SJCRH30 (cell line): Measurements from ENCODE around the gene CMKLR1. TPM values are rescaled to one million over a fixed set of nuclear protein-coding genes. Genes with fewer than 3 reads are reported as not detected.

Source experiments
- DNase-seq, 2 experiments: peaks; one replicate each; pipeline ENCODE4 v3.0.0-alpha.2; 2015 to 2020
- H3K27ac ChIP-seq: fragments of 250-450 bp; sonication (Bioruptor Pico); 2 replicates; pipeline ENCODE4 v1.5.1; 2020; ENCODE audit warnings: mild to moderate bottlenecking, moderate library complexity
- H3K27me3 ChIP-seq: fragments of 250-450 bp; sonication (Bioruptor Pico); 2 replicates; pipeline ENCODE4 v1.5.1; 2020; ENCODE audit warnings: mild to moderate bottlenecking, moderate library complexity
- H3K36me3 ChIP-seq: fragments of 250-450 bp; sonication (Bioruptor Pico); 2 replicates; pipeline ENCODE4 v1.5.1; 2020; ENCODE audit warnings: mild to moderate bottlenecking, moderate library complexity
- H3K4me1 ChIP-seq: fragments of 250-450 bp; sonication (Bioruptor Pico); 2 replicates; pipeline ENCODE4 v1.5.1; 2020; ENCODE audit warnings: mild to moderate bottlenecking, moderate library complexity
- H3K4me3 ChIP-seq: fragments of 250-450 bp; sonication (Bioruptor Pico); 2 replicates; pipeline ENCODE4 v1.5.1; 2020; ENCODE audit warnings: mild to moderate bottlenecking, moderate library complexity
- H3K9me3 ChIP-seq: fragments of 250-450 bp; sonication (Bioruptor Pico); replicated peaks from 2 replicates; pipeline ENCODE4 v1.5.1; 2020; ENCODE audit warnings: mild to moderate bottlenecking, moderate library complexity
- total RNA-seq: library from RNA; depleted of rRNA; stranded (reverse); fragments of >200 nt; shearing (Covaris generic); gene quantifications from 2 replicates; pipeline ENCODE4 v1.2.3, GENCODE V29; 2014; rRNA removed

The CMKLR1 gene, protein sequence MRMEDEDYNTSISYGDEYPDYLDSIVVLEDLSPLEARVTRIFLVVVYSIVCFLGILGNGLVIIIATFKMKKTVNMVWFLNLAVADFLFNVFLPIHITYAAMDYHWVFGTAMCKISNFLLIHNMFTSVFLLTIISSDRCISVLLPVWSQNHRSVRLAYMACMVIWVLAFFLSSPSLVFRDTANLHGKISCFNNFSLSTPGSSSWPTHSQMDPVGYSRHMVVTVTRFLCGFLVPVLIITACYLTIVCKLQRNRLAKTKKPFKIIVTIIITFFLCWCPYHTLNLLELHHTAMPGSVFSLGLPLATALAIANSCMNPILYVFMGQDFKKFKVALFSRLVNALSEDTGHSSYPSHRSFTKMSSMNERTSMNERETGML
- 0.04 TPM in 1 of 2 replicates, not detected in the other for total RNA-seq

- no peak for DNase-seq
- no peak within 1 kb of the TSS for H3K4me3 ChIP-seq
Measured at GRCh38 chr12:108338915-108339657, at the start of gene CMKLR1. CMKLR1 (minus strand) TSS chr12:108339311; CDS start chr12:108293591, 45,720 bp downstream.

GRCh38 chr12:108387771-108388170 lies 48.7 kb upstream of the CMKLR1 start:
- H3K4me3 ChIP-seq = no peak overlapping the region
- no peak for DNase-seq
- H3K36me3 ChIP-seq = no peaks in the 10 kb centered on the region
- H3K27me3 ChIP-seq = no peaks in the 10 kb centered on the region
- H3K9me3 ChIP-seq = no peaks in the 10 kb centered on the region
- H3K27ac ChIP-seq = no peak overlapping the region
- no peaks in the 10 kb centered on the region for H3K4me1 ChIP-seq

More at GRCh38 chr12:108338915-108339657, at the start of gene CMKLR1:
- Histone ChIP-seq H3K9me3 (no peaks in the 10 kb centered on the region), H3K27me3 (0 out of 2 replicates have a peak, but pooled peaks cover 3% of the 10 kb centered on the region), H3K4me1 (no peaks in the 10 kb centered on the region), H3K36me3 (no peaks in the 10 kb centered on the region), H3K27ac (no peak within 1 kb of the TSS)

GRCh38 chr12:108386709-108387360 lies 47.7 kb upstream of the CMKLR1 start:
- H3K27ac ChIP-seq = no peak overlapping the region
- DNase-seq = no peak

DNA sequence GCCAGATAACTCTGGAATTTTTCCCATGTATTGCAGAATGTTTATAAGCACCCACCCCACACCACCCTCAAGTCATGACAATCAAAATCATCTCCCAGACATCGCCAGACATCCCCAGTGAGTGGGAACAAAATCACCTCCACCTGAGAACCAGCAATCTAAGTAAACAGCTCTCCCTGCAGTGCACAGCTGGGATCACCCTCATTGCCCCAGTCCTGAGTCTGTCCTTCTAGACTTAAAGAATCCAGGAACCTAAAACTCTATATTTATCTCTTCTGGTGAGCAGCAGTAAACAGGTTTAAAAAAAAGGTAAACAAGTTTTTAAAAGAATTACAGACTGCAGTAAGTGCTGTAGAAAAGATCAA lies 43.3 kb upstream of the CMKLR1 start:
- Histone ChIP-seq H3K4me3 (no peak overlapping the region), H3K4me1 (no peaks in the 10 kb centered on the region), H3K9me3 (no peaks in the 10 kb centered on the region), H3K36me3 (no peaks in the 10 kb centered on the region), H3K27ac (no peak overlapping the region), H3K27me3 (no peaks in the 10 kb centered on the region)
- no peak for DNase-seq

More at GRCh38 chr12:108386709-108387360, 47.7 kb upstream of the CMKLR1 start:
- Histone ChIP-seq H3K4me1 (no peaks in the 10 kb centered on the region), H3K9me3 (no peaks in the 10 kb centered on the region), H3K27me3 (no peaks in the 10 kb centered on the region), H3K4me3 (no peak overlapping the region), H3K36me3 (no peaks in the 10 kb centered on the region)

DNA sequence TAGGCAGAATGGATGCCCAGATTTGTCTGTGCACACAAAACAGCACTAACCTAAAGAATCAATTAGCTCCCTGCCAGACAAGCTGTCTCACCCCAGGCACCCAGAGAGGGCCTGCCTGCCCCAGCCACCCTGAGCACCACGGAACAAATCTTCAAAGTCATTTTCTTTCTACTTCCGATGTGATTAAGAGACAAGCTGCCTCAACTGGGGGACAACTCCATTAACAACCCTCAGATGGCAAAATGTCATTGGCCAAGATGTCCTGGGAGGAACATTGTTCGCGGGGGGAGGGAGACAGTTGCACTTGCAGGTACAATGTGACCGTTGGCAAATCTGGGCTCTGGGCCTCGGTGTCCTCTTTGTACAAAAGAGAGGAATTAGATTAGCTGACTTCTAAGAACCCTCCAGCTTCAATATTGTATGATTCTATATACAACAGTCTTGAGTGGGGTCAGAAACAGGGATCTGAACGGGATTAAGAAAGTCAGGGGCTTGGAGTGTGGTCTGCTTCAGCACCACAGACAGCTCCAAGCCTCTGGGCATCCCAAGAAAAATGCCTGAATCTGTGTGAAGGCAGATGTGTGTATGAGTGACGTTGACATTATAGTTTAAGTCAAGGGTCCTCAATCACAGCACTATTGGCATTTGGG lies 42.8 kb upstream of the CMKLR1 start:
- no peak overlapping the region for H3K27ac ChIP-seq
- no peaks in the 10 kb centered on the region for H3K4me1 ChIP-seq
- H3K36me3 ChIP-seq = no peaks in the 10 kb centered on the region
- H3K9me3 ChIP-seq = no peaks in the 10 kb centered on the region
- no peaks in the 10 kb centered on the region for H3K27me3 ChIP-seq
- no peak overlapping the region for H3K4me3 ChIP-seq
- peak; percentile 27 to 63 for DNase-seq

DNA sequence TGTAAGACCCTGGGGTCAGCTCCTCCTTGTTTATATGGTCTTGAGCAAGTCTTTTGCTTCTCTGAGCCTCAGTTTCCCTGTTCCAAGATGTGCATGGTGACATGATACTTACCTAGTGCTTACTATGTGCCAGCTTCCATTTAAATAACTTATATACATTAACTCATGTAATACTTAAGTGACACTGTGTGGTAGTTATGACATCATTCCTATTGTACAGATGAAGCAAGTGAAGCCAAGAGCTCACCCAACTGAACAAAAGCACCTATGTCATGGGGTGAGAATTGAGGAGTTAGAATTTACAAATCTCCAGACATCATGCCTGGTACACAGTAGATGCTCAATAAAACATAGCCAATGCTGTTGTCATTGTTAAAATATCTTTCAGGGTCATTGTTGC lies 41.3 kb upstream of the CMKLR1 start:
- H3K4me1 ChIP-seq = no peaks in the 10 kb centered on the region
- DNase-seq = no peak
- H3K36me3 ChIP-seq = no peaks in the 10 kb centered on the region
- H3K4me3 ChIP-seq = no peak overlapping the region
- no peak overlapping the region for H3K27ac ChIP-seq
- H3K9me3 ChIP-seq = no peaks in the 10 kb centered on the region
- H3K27me3 ChIP-seq = no peaks in the 10 kb centered on the region

DNA sequence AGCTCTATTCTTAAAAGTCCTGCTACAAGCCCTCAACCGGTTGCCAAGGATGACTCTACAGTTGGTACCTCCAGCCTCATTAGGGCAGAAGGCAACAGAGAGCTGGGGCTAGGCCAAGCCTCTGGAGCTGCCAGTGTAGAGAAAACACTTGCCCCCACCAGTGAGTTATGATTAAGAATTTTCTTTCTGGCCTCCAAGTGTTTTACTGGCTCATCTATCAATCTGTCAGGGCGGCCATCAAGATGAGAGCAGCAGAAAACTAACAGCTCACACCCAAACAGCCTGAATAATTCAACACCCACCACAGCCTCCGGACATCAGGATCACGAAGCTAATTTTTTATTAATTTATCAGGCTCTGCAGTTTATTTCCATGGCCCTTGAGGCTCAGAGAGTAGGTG lies 40.7 kb upstream of the CMKLR1 start:
- H3K4me3 ChIP-seq = no peak overlapping the region
- no peaks in the 10 kb centered on the region for H3K9me3 ChIP-seq
- H3K36me3 ChIP-seq = no peaks in the 10 kb centered on the region
- DNase-seq = no peak
- H3K4me1 ChIP-seq = no peaks in the 10 kb centered on the region
- no peak overlapping the region for H3K27ac ChIP-seq
- H3K27me3 ChIP-seq = no peaks in the 10 kb centered on the region

DNA sequence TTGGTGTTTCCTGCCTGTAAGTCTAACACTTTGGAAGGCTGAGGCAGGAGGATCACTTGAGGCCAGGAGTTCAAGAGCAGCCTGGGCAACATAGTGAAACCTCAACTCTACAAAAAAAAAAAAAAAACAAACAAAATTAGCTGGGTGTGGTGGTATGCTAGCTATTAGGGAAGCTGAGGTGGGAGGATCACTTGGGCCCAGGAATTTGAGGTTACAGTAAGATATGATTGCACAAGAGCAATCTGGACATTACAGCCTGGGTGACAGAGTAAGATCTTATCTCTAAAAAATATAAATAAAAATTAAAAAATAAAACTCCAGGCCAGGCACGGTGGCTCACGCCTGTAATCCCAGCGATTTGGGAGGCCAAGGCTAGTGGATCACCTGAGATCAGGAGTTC lies 39.8 kb upstream of the CMKLR1 start:
- no peak for DNase-seq
- Histone ChIP-seq H3K4me1 (no peaks in the 10 kb centered on the region), H3K4me3 (no peak overlapping the region)

GRCh38 chr12:108377260-108377659 lies 38.1 kb upstream of the CMKLR1 start:
- Histone ChIP-seq H3K9me3 (no peaks in the 10 kb centered on the region), H3K27ac (no peak overlapping the region), H3K4me1 (no peaks in the 10 kb centered on the region), H3K4me3 (no peak overlapping the region), H3K36me3 (no peaks in the 10 kb centered on the region), H3K27me3 (no peaks in the 10 kb centered on the region)
- no peak for DNase-seq

More for the DNA sequence above, 39.8 kb upstream of the CMKLR1 start:
- Histone ChIP-seq H3K27ac (no peak overlapping the region), H3K36me3 (no peaks in the 10 kb centered on the region), H3K9me3 (no peaks in the 10 kb centered on the region), H3K27me3 (no peaks in the 10 kb centered on the region)

DNA sequence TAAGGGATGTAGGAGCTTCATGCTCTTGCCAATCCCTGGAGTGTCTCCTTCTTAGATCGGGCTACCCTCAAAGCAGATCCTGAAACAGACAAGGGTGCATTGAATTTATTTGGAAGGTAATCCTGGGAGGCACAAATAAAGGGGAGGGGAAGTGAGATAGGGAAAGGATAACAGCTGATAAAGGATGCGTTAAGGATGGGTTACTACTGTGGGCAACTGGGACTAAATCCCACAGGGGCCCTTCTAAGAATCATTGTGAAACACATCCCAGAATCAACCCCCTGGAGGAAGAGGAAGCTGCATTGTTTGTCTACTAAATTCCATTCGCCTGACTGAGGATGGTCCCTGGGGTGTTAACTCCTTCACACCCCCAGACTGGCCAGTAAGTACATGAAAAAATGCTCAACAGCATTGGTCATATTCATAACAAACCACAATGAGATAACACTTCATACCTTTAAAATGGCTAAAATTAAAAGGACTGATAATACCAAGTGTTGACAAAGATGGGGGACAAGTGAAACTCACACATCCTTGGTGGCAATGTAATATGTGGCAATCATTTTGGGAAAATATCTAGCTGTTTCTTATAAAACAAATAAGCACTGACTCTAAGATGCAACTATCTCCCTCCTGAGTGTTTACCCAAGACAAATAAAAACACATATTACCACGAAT lies 37.0 kb upstream of the CMKLR1 start:
- Histone ChIP-seq H3K27ac (no peak overlapping the region), H3K27me3 (no peaks in the 10 kb centered on the region), H3K4me1 (no peaks in the 10 kb centered on the region), H3K36me3 (no peaks in the 10 kb centered on the region), H3K9me3 (no peaks in the 10 kb centered on the region), H3K4me3 (no peak overlapping the region)
- DNase-seq = no peak

GRCh38 chr12:108374596-108375320 lies 35.6 kb upstream of the CMKLR1 start:
- no peak overlapping the region for H3K4me3 ChIP-seq
- DNase-seq = no peak
- no peaks in the 10 kb centered on the region for H3K9me3 ChIP-seq
- no peaks in the 10 kb centered on the region for H3K27me3 ChIP-seq
- H3K36me3 ChIP-seq = no peaks in the 10 kb centered on the region
- no peaks in the 10 kb centered on the region for H3K4me1 ChIP-seq
- H3K27ac ChIP-seq = no peak overlapping the region

GRCh38 chr12:108373111-108373510 lies 34.0 kb upstream of the CMKLR1 start:
- peak in 1 of 2 experiments; percentile 23 for DNase-seq
- no peaks in the 10 kb centered on the region for H3K4me1 ChIP-seq
- H3K27ac ChIP-seq = no peak overlapping the region
- H3K4me3 ChIP-seq = no peak overlapping the region
- no peaks in the 10 kb centered on the region for H3K36me3 ChIP-seq
- no peaks in the 10 kb centered on the region for H3K9me3 ChIP-seq
- no peaks in the 10 kb centered on the region for H3K27me3 ChIP-seq

DNA sequence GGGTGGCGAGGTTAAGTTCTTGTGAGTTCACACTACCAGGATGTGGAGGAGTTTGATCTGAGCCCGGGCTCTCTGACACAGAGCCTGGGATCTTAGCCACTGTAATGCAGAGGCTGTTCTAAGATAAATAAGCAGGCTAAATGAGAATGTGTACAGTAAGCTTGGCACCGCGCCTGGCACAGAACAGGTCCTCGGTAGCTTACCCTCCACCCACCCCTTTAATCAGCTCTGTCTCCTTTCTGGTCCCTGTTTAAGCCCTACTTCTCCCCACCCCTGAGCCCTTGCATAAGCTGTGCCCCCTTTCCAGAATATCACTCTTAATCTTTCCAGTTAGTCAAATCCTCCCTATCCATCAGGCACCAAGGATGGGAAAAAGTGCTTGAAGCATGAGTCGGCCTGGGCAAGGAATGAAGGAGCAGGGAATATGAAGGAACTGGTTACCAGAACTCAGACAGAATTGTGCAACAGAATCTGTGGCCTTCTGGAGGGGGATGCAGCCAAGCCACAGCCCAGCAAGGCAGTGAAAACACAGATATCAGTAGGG lies 32.8 kb upstream of the CMKLR1 start:
- Histone ChIP-seq H3K27ac (no peak overlapping the region), H3K36me3 (no peaks in the 10 kb centered on the region), H3K4me3 (no peak overlapping the region), H3K27me3 (no peaks in the 10 kb centered on the region), H3K9me3 (no peaks in the 10 kb centered on the region), H3K4me1 (no peaks in the 10 kb centered on the region)
- DNase-seq = no peak
